KMS-11 (cell line): Measurements from ENCODE around the gene CSRP3.

Experiments
- H2AFZ ChIP-seq: fragments of 200-600 bp; sonication (generic); 2 replicates; pipeline ENCODE4 v1.6.1; 2016; ENCODE audit warnings: antibody characterized with exemption, mixed run types, low read depth
- H3K27ac ChIP-seq: fragments of 200-600 bp; sonication (generic); 2 replicates; pipeline ENCODE4 v1.6.1; 2016; ENCODE audit warnings: mild to moderate bottlenecking, mixed run types
- H3K27me3 ChIP-seq: fragments of 200-600 bp; sonication (generic); 2 replicates; pipeline ENCODE4 v1.6.1; 2017; ENCODE audit warnings: mild to moderate bottlenecking, low read depth, mixed run types, moderate library complexity; ENCODE audit not compliant: insufficient read depth
- H3K36me3 ChIP-seq: fragments of 200-600 bp; sonication (generic); 2 replicates; pipeline ENCODE4 v1.6.1; 2017; ENCODE audit warnings: mild to moderate bottlenecking, mixed run types; ENCODE audit not compliant: insufficient read depth
- H3K4me1 ChIP-seq: fragments of 200-600 bp; sonication (generic); 2 replicates; pipeline ENCODE4 v1.6.1; 2016; ENCODE audit warnings: mild to moderate bottlenecking, low read depth, mixed run types; ENCODE audit not compliant: poor library complexity, severe bottlenecking
- H3K4me2 ChIP-seq: fragments of 200-600 bp; sonication (generic); 2 replicates; pipeline ENCODE4 v1.7.0; 2016; ENCODE audit warnings: mild to moderate bottlenecking, mixed run types
- H3K4me3 ChIP-seq: fragments of 200-600 bp; sonication (generic); IDR thresholded peaks from 2 replicates; pipeline ENCODE4 v1.6.1; 2017; ENCODE audit warnings: low read depth, low read length, mixed read lengths; ENCODE audit not compliant: insufficient read depth
- H3K79me2 ChIP-seq: fragments of 200-600 bp; sonication (generic); 2 replicates; pipeline ENCODE4 v1.6.1; 2016; ENCODE audit warnings: low read depth, mixed run types; ENCODE audit not compliant: insufficient read depth
- H3K9ac ChIP-seq: fragments of 200-600 bp; sonication (generic); 2 replicates; pipeline ENCODE4 v1.6.1; 2016; ENCODE audit warnings: mild to moderate bottlenecking, mixed run types
- H4K20me1 ChIP-seq: fragments of 200-600 bp; sonication (generic); 2 replicates; pipeline ENCODE4 v1.6.1; 2016; ENCODE audit warnings: mild to moderate bottlenecking, mixed run types; ENCODE audit not compliant: insufficient read depth
- TF ChIP-seq, protein P1 (sequence below): fragments of 200-600 bp; sonication (generic); conservative IDR thresholded peaks from 2 replicates; pipeline ENCODE4 v1.6.1; 2017; ENCODE audit warnings: low read depth, mild to moderate bottlenecking, antibody characterized with exemption, low read length, moderate library complexity, mixed read lengths

The CSRP3 gene

DNA sequence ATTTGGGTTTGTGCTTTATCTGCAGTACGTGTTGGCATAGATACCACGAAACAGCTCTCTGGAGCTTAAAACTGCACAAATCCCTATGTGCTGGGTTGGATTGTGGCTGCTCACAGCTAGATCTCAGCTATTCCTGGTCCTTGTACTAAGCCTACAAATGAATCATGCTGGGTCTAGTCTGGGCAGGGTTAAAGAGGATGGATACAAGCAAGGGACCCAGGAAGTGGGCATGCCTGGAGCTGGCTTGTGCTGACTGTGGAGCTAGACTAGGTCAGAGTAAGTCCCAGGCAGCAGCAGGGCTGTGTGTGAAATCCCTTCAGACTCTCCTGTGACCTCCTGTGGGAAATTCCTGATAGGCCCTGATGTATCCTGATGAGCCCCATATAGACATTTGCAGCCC lies 42.8 kb upstream of the CSRP3 start:
- no peaks in the 10 kb centered on the region for H4K20me1 ChIP-seq
- H3K4me2 ChIP-seq: no peak overlapping the region
- no peak overlapping the region for H3K4me3 ChIP-seq

DNA sequence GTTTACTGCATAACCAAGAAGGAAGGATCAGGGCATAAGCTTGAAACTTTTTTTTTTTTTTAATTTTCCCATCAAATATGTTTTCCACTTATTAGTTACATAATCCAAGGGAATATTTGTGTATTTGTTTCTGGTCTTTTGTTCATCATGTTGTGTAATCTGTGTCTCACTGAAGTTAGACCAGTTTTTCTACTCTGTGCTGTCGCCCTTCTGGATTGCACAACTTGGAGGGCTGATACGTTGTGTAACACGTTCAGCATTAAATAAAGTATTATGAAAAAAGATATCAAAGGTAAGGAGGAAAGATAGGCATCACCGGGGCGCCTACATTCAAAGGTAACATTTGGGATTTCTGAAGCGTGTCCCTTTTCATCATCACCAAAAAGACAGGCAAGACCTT lies 42.3 kb upstream of the CSRP3 start:
- peaks cover 6% of the 10 kb centered on the region for H3K4me1 ChIP-seq
- no peak overlapping the region for H3K4me3 ChIP-seq
- no peak overlapping the region for H3K9ac ChIP-seq
- TF ChIP-seq, protein P1, sequence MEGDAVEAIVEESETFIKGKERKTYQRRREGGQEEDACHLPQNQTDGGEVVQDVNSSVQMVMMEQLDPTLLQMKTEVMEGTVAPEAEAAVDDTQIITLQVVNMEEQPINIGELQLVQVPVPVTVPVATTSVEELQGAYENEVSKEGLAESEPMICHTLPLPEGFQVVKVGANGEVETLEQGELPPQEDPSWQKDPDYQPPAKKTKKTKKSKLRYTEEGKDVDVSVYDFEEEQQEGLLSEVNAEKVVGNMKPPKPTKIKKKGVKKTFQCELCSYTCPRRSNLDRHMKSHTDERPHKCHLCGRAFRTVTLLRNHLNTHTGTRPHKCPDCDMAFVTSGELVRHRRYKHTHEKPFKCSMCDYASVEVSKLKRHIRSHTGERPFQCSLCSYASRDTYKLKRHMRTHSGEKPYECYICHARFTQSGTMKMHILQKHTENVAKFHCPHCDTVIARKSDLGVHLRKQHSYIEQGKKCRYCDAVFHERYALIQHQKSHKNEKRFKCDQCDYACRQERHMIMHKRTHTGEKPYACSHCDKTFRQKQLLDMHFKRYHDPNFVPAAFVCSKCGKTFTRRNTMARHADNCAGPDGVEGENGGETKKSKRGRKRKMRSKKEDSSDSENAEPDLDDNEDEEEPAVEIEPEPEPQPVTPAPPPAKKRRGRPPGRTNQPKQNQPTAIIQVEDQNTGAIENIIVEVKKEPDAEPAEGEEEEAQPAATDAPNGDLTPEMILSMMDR: no peak
- H3K27me3 ChIP-seq: no peaks in the 10 kb centered on the region
- no peak overlapping the region for H3K4me2 ChIP-seq
- H3K36me3 ChIP-seq: no peaks in the 10 kb centered on the region
- H3K27ac ChIP-seq: no peak overlapping the region
- peaks cover 14% of the 10 kb centered on the region; the same call in 1 of the 2 replicates for H3K79me2 ChIP-seq
- H2AFZ ChIP-seq: no peak overlapping the region
- no peaks in the 10 kb centered on the region for H4K20me1 ChIP-seq

More for the DNA sequence above, 42.8 kb upstream of the CSRP3 start:
- Histone ChIP-seq H3K36me3 (no peaks in the 10 kb centered on the region), H3K79me2 (peaks cover 10% of the 10 kb centered on the region; the same call in 1 of the 2 replicates), H3K9ac (no peak overlapping the region), H3K27me3 (no peaks in the 10 kb centered on the region), H2AFZ (no peak overlapping the region), H3K27ac (no peak overlapping the region), H3K4me1 (peaks cover under 1% of the 10 kb centered on the region)
- TF ChIP-seq, protein P1: no peak

DNA sequence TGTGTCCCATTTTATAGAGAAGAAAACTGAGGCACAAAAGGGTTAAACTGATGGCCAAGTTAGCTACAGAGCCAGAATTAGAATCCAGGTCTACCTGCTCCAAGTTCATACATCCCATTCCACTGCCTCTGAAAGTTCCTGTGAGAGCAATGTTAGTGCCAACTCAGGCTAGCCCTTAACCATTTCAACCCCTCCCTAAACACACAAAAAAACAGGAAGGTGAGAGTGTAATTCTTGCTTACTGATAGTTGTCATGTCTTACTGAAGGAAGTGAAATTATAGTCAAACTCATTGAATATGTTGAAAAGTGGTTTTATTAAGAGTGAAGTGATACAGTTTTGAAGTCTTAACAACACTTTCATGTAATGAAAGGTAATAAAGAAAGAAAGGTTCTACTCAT lies 41.8 kb upstream of the CSRP3 start:
- H4K20me1 ChIP-seq: no peaks in the 10 kb centered on the region
- H3K9ac ChIP-seq: no peak overlapping the region
- no peak overlapping the region for H3K4me2 ChIP-seq
- peaks cover 11% of the 10 kb centered on the region for H3K4me1 ChIP-seq
- no peaks in the 10 kb centered on the region for H3K36me3 ChIP-seq
- no peak overlapping the region for H3K27ac ChIP-seq
- TF ChIP-seq, protein P1: no peak
- peaks cover 18% of the 10 kb centered on the region; the same call in 1 of the 2 replicates for H3K79me2 ChIP-seq
- H3K4me3 ChIP-seq: no peak overlapping the region
- no peak overlapping the region for H2AFZ ChIP-seq
- no peaks in the 10 kb centered on the region for H3K27me3 ChIP-seq

DNA sequence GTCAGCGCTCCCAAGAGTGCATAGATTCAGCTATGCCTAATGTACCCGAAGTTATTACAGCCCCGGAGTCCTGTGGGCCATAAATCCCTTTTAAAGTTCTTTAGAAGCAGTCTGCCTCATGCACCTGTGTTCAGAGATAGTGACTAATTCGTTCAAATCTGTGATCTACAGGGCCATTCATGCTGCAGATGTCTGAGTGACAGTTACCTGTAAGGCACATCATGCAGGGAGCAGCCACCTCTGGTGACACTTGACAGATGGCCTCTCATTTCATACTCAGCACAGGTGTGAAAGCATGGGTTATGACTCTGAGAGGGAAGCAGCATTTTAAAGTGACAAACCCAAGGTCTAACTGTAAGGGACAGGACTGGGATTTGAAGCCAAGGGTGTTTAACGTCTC lies 41.4 kb upstream of the CSRP3 start:
- Histone ChIP-seq H2AFZ (no peak overlapping the region), H3K9ac (no peak overlapping the region), H3K27ac (no peak overlapping the region), H3K79me2 (peaks cover 18% of the 10 kb centered on the region; the same call in 1 of the 2 replicates), H3K4me2 (no peak overlapping the region), H3K27me3 (no peaks in the 10 kb centered on the region), H3K4me1 (peaks cover 15% of the 10 kb centered on the region), H4K20me1 (no peaks in the 10 kb centered on the region), H3K4me3 (no peak overlapping the region), H3K36me3 (no peaks in the 10 kb centered on the region)
- TF ChIP-seq, protein P1: no peak
